ENCODE measurements around the gene SEZ6L.
"Not testable (repeated sequence)": the region's sequence is repeated elsewhere in the genome, so short reads cannot be mapped to it uniquely, and the experiment has no call there.

The SEZ6L gene

GRCh38 chr22:26380072-26380830 is 211.0 kb downstream of the SEZ6L start:
- no peak for DNase-seq (ENCODE audit: low read depth in 2 of 2)

- DNase-seq (ENCODE audit: low read depth in 2 of 2) = no peak
Measured at GRCh38 chr22:26382782-26383181, 213.5 kb downstream of the SEZ6L start.

GRCh38 chr22:26383968-26384556 is 214.8 kb downstream of the SEZ6L start:
- no peak for DNase-seq (ENCODE audit: low read depth in 2 of 2)

- no peak for DNase-seq (ENCODE audit: low read depth in 2 of 2)
Measured at GRCh38 chr22:26385164-26385563, 215.9 kb downstream of the SEZ6L start.

- DNase-seq (ENCODE audit: low read depth in 2 of 2) = no peak
Measured at GRCh38 chr22:26389125-26389524, 219.9 kb downstream of the SEZ6L start.

- DNase-seq (ENCODE audit: low read depth in 2 of 2) = no peak
Measured at GRCh38 chr22:26391091-26391490, 221.8 kb downstream of the SEZ6L start.

GRCh38 chr22:26391623-26392022 is 222.4 kb downstream of the SEZ6L start:
- DNase-seq (ENCODE audit: low read depth in 2 of 2) = no peak

- DNase-seq (ENCODE audit: low read depth in 2 of 2) = no peak
Measured at GRCh38 chr22:26393929-26394328, 224.7 kb downstream of the SEZ6L start.

GRCh38 chr22:26394777-26395176 is 225.5 kb downstream of the SEZ6L start:
- no peak for DNase-seq (ENCODE audit: low read depth in 2 of 2)

GRCh38 chr22:26395926-26396325 is 226.7 kb downstream of the SEZ6L start:
- no peak for DNase-seq (ENCODE audit: low read depth in 2 of 2)

- DNase-seq (ENCODE audit: low read depth in 2 of 2) = peak; percentile 22 to 36
Measured at GRCh38 chr22:26398741-26399153, 229.5 kb downstream of the SEZ6L start.

GRCh38 chr22:26399289-26399688 is 230.0 kb downstream of the SEZ6L start:
- DNase-seq (ENCODE audit: low read depth in 2 of 2) = no peak

- no peak for DNase-seq (ENCODE audit: low read depth in 2 of 2)
Measured at GRCh38 chr22:26401726-26402125, 232.5 kb downstream of the SEZ6L start.

GRCh38 chr22:26404851-26405421 is 235.7 kb downstream of the SEZ6L start:
- no peak for DNase-seq (ENCODE audit: low read depth in 2 of 2)

- DNase-seq (ENCODE audit: low read depth in 2 of 2) = no peak
Measured at GRCh38 chr22:26406118-26406517, 236.9 kb downstream of the SEZ6L start.

GRCh38 chr22:26408562-26409220 is 239.4 kb downstream of the SEZ6L start:
- DNase-seq (ENCODE audit: low read depth in 2 of 2) = not testable (repeated sequence)

GRCh38 chr22:26409719-26410335 is 240.6 kb downstream of the SEZ6L start:
- DNase-seq (ENCODE audit: low read depth in 2 of 2) = no peak

- no peak for DNase-seq (ENCODE audit: low read depth in 2 of 2)
Measured at GRCh38 chr22:26410386-26410785, 241.1 kb downstream of the SEZ6L start.

GRCh38 chr22:26414347-26414746 is 245.1 kb downstream of the SEZ6L start:
- DNase-seq (ENCODE audit: low read depth in 2 of 2) = no peak

- DNase-seq (ENCODE audit: low read depth in 2 of 2) = no peak
Measured at GRCh38 chr22:26416256-26416655, 247.0 kb downstream of the SEZ6L start.

GRCh38 chr22:26416670-26417276 is 247.5 kb downstream of the SEZ6L start:
- no peak for DNase-seq (ENCODE audit: low read depth in 2 of 2)

GRCh38 chr22:26417406-26417805 is 248.1 kb downstream of the SEZ6L start:
- no peak for DNase-seq (ENCODE audit: low read depth in 2 of 2)
